ENCODE data around the gene SNCB.

Gene SNCB

GRCh38 chr5:176659860-176660461, 29.6 kb upstream of the SNCB start:
- no peak for DNase-seq
- in situ Hi-C loops (cut with HindIII; ENCODE audit: low pct_ligation_motif_present, low sequenced_read_pairs) = no loop called here
- peaks cover 5% of the 10 kb centered on the region for H3K36me3 ChIP-seq (replicated peaks)
- TF ChIP-seq CTCF (IDR thresholded peaks at IDR 0.05; ENCODE audit: low read depth, low read length, missing control alignments) = no peak
- H3K4me3 ChIP-seq (ENCODE audit: low read depth, low read length) = no peak overlapping the region
- no peak overlapping the region for H3K27ac ChIP-seq
- peaks cover 22% of the 10 kb centered on the region for H3K27me3 ChIP-seq (replicated peaks)

- in situ Hi-C loops (cut with HindIII; ENCODE audit: low pct_ligation_motif_present, low sequenced_read_pairs) = no loop called here
- H3K27me3 ChIP-seq (replicated peaks) = peaks cover 20% of the 10 kb centered on the region
- H3K27ac ChIP-seq = no peak overlapping the region
- peaks cover 5% of the 10 kb centered on the region for H3K36me3 ChIP-seq (replicated peaks)
- no peak for TF ChIP-seq CTCF (IDR thresholded peaks at IDR 0.05; ENCODE audit: low read depth, low read length, missing control alignments)
- H3K4me3 ChIP-seq (ENCODE audit: low read depth, low read length) = no peak overlapping the region
- no peak for DNase-seq
These were observed 29.1 kb upstream of the SNCB start for GRCh38 chr5:176659512-176659839.

GRCh38 chr5:176658817-176659511, 28.6 kb upstream of the SNCB start:
- DNase-seq = peak; percentile 29
- Histone ChIP-seq H3K27me3 (replicated peaks) (peaks cover 15% of the 10 kb centered on the region), H3K27ac (no peak overlapping the region), H3K36me3 (replicated peaks) (peaks cover 5% of the 10 kb centered on the region), H3K4me3 (ENCODE audit: low read depth, low read length) (no peak overlapping the region)
- no peak for TF ChIP-seq CTCF (IDR thresholded peaks at IDR 0.05; ENCODE audit: low read depth, low read length, missing control alignments)
- in situ Hi-C loops (cut with HindIII; ENCODE audit: low pct_ligation_motif_present, low sequenced_read_pairs) = no loop called here

GRCh38 chr5:176658007-176658599, 27.8 kb upstream of the SNCB start:
- peak; percentile 56 for DNase-seq
- peaks cover 6% of the 10 kb centered on the region for H3K36me3 ChIP-seq (replicated peaks)
- H3K27me3 ChIP-seq (replicated peaks) = peaks cover 6% of the 10 kb centered on the region
- no peak overlapping the region for H3K4me3 ChIP-seq (ENCODE audit: low read depth, low read length)
- TF ChIP-seq CTCF (IDR thresholded peaks at IDR 0.05; ENCODE audit: low read depth, low read length, missing control alignments) = peak; percentile 92
- H3K27ac ChIP-seq = no peak overlapping the region
- in situ Hi-C loops (cut with HindIII; ENCODE audit: low pct_ligation_motif_present, low sequenced_read_pairs) = no loop called here

GRCh38 chr5:176656467-176656990, 26.2 kb upstream of the SNCB start:
- Histone ChIP-seq H3K27me3 (replicated peaks) (no peaks in the 10 kb centered on the region), H3K36me3 (replicated peaks) (peaks cover 11% of the 10 kb centered on the region), H3K4me3 (ENCODE audit: low read depth, low read length) (no peak overlapping the region), H3K27ac (no peak overlapping the region)
- no peak for TF ChIP-seq CTCF (IDR thresholded peaks at IDR 0.05; ENCODE audit: low read depth, low read length, missing control alignments)
- in situ Hi-C loops (cut with HindIII; ENCODE audit: low pct_ligation_motif_present, low sequenced_read_pairs) = no loop called here
- no peak for DNase-seq
